ENCODE results near the gene SEPTIN8. TPM values are rescaled to one million over a fixed set of nuclear protein-coding genes. Genes with fewer than 3 reads are reported as not detected.

SEPTIN8 gene
- total and polyA plus RNA-seq, 2 of the 8 experiments (the other 6 are each of a cell fraction or from before 2014, with no cell fraction given): 21.2 to 33.0 TPM

GRCh38 chr5:132736853-132737833 lies 39.9 kb downstream of the SEPTIN8 start, which contains the start of gene KIF3A (continued):
- TF ChIP-seq EGR1 (IDR thresholded peaks at IDR 0.05; ENCODE audit: borderline replicate concordance, low read depth, low read length) (no peak), CHD1 (IDR thresholded peaks at IDR 0.05; ENCODE audit: low read depth, low read length) (no peak), YY1 (IDR thresholded peaks at IDR 0.05; ENCODE audit: low read depth, low read length) (no peak), RNF2 (IDR thresholded peaks at IDR 0.05; ENCODE audit: borderline replicate concordance, low read depth, low read length, missing control alignments, poor library complexity, severe bottlenecking) (no peak), POLR2A (IDR thresholded peaks at IDR 0.05; ENCODE audit: control extremely low read depth in 1 of 2, low read depth in 2 of 2, low read length in 2 of 2) (peak in 1 of 2 experiments; percentile 59; a peak in 1 of 3 replicates), POU5F1 (IDR thresholded peaks at IDR 0.05; ENCODE audit: low read depth, low read length) (no peak), TAF7 (optimal IDR thresholded peaks at IDR 0.05; ENCODE audit: borderline replicate concordance, low read depth, low read length) (no peak), CBX8 (IDR thresholded peaks at IDR 0.05; ENCODE audit: borderline replicate concordance, low read depth, low read length) (no peak), TAF1 (IDR thresholded peaks at IDR 0.05; ENCODE audit: low read depth, low read length) (peak; percentile 52; the same call in 1 of the 2 replicates), SIN3A (conservative IDR thresholded peaks at IDR 0.05 in 1 of 2, IDR thresholded peaks at IDR 0.05 in 1 of 2; ENCODE audit: low read depth in 1 of 2, low read length in 2 of 2) (peak; percentile 56 to 85; a peak in 2 of 4 replicates), ATF2 (IDR thresholded peaks at IDR 0.05; ENCODE audit: low read length) (no peak), RXRA (IDR thresholded peaks at IDR 0.05; ENCODE audit: insufficient read depth, low read depth, low read length) (no peak), GABPA (IDR thresholded peaks at IDR 0.05; ENCODE audit: borderline replicate concordance, insufficient read depth, low read length) (no peak), ATF3 (IDR thresholded peaks at IDR 0.05; ENCODE audit: insufficient read depth, low read depth, low read length) (no peak), CTCF (IDR thresholded peaks at IDR 0.05; ENCODE audit: control extremely low read depth in 1 of 3, insufficient read depth in 1 of 3, low read depth in 1 of 3, low read length in 3 of 3) (no peak), GTF2F1 (IDR thresholded peaks at IDR 0.05; ENCODE audit: borderline replicate concordance, low read depth, low read length) (no peak), EZH2 (IDR thresholded peaks at IDR 0.05; ENCODE audit: low read depth, low read length, severe bottlenecking) (no peak)

All from H1 (cell line).